ENCODE results near the gene ETNPPL.

ETNPPL gene

GRCh38 chr4:108777388-108777787 is 14.5 kb upstream of the ETNPPL start:
- TF ChIP-seq GATA3 (IDR thresholded peaks at IDR 0.05; ENCODE audit: low read depth, low read length) (no peak), GATA2 (IDR thresholded peaks at IDR 0.05; ENCODE audit: low read depth, low read length) (no peak)

DNA sequence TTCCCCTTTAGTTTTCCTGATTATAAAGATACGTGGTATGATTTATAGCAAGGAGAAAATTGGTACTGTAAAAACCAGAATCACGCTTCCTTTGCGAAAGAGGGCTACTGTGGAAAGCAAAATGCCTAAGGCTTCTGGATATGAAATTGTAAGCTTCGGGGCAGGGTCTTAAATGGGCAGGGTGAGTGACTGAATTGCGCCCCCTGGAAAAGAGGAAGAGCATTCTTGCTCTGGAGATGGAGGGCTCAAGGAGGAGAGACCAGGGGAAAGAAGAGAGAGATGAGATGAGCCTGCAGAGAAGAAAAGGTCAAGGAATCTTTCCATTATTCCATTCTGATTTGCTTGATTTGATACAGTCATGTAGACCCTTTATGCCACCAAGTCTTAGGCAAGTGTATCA is 13.1 kb upstream of the ETNPPL start:
- TF ChIP-seq GATA3 (IDR thresholded peaks at IDR 0.05; ENCODE audit: low read depth, low read length) (no peak), GATA2 (IDR thresholded peaks at IDR 0.05; ENCODE audit: low read depth, low read length) (no peak)

DNA sequence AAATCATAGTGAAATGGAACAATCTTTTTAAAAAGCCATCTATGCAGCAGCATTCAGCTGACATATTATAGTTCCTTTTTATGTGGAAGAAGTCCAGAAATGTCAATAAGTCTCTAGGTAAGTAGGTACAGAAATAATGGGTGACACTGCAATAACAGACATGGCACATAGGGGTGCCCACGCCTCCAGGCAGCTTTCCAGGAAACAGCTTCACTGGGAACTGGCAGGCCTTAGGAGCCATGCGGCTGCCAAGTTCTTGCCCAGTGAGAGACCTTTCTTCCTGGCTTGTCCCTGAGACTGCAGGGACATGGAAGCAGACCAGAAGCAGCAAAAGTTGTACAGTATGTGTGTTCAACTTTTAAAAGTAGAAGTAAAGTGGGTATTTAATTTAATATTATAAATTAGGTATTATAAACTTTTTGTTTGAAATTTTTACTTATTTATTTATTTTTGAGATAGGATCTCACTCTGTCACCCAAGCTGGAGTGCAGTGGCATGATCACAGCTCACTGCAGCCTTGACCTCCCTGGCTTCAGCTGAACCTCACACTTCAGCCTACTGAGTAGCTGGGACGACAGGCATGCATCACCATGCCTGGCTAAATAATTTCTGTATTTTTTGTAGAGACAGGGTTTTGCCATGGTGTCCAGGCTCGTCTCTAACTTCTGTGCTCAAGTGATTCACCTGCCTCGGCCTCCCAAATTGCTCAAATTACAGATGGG is 12.1 kb upstream of the ETNPPL start:
- no peak for TF ChIP-seq GATA2 (IDR thresholded peaks at IDR 0.05; ENCODE audit: low read depth, low read length)
- no peak for TF ChIP-seq GATA3 (IDR thresholded peaks at IDR 0.05; ENCODE audit: low read depth, low read length)

- TF ChIP-seq GATA2 (IDR thresholded peaks at IDR 0.05; ENCODE audit: low read depth, low read length): no peak
- no peak for TF ChIP-seq GATA3 (IDR thresholded peaks at IDR 0.05; ENCODE audit: low read depth, low read length)
Observed at GRCh38 chr4:108772402-108772801, 9.5 kb upstream of the ETNPPL start.

GRCh38 chr4:108766058-108766457 is 3.2 kb upstream of the ETNPPL start:
- TF ChIP-seq GATA2 (IDR thresholded peaks at IDR 0.05; ENCODE audit: low read depth, low read length): no peak
- no peak for TF ChIP-seq GATA3 (IDR thresholded peaks at IDR 0.05; ENCODE audit: low read depth, low read length)

- no peak for TF ChIP-seq GATA3 (IDR thresholded peaks at IDR 0.05; ENCODE audit: low read depth, low read length)
- TF ChIP-seq GATA2 (IDR thresholded peaks at IDR 0.05; ENCODE audit: low read depth, low read length): no peak
Observed at GRCh38 chr4:108763986-108764385, 1.1 kb upstream of the ETNPPL start.

DNA sequence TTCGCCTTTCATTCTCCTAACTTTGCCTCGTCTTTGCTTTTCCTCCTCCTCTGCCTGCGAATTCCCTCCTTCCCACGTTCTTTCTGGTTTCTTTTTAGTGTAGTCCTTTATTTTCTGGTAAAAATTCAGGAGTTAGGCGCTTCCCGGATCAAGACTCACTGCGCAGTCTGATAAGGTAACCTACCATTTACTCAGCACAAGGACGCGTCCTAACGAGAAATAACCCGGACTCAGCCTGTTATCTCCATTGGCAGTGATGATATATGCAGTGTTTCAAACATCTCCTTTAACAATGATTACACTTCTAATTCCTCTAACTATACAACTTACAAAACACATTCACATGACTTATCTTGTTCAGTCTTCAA is 357 bp upstream of the ETNPPL start:
- TF ChIP-seq GATA2 (IDR thresholded peaks at IDR 0.05; ENCODE audit: low read depth, low read length): no peak
- TF ChIP-seq GATA3 (IDR thresholded peaks at IDR 0.05; ENCODE audit: low read depth, low read length): no peak

DNA sequence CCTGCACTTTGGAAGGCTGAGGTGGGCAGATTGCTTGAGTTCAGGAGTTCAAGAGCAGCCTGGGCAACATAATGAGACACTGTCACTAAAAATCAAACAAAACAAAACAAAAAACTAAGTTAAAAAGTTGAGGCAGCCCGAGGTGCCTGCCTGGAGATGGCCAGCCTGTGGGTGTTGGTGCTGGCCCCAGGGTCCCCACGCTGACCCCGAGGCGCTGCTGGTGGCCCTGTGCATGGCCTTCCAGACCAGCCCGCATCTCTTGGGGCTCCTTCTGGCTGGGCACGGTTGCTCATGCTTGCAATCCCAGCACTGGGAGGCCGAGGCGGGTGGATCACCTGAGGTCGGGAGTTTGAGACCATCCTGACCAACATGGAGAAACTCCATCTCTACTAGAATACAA is 4.4 kb downstream of the ETNPPL start:
- TF ChIP-seq GATA3 (IDR thresholded peaks at IDR 0.05; ENCODE audit: low read depth, low read length) (no peak), GATA2 (IDR thresholded peaks at IDR 0.05; ENCODE audit: low read depth, low read length) (no peak)

DNA sequence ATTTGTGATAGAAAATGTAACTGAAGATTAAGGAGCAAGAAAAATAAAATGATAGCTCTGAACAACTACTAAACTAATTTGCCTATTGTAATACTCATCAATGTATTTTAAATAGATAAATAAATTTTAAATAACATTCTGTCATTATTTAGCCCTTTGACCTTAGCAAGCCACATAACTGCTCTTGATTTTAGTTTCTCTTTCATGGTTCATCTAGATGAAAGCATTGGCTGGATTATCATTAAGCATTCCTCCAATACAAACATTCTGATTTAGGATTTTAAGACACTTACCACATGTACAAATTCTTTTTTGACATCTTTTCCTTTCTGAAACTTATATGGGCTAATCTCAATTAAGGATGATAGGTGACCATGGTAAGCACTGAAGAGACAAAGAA is 8.5 kb downstream of the ETNPPL start:
- TF ChIP-seq GATA2 (IDR thresholded peaks at IDR 0.05; ENCODE audit: low read depth, low read length) (no peak), GATA3 (IDR thresholded peaks at IDR 0.05; ENCODE audit: low read depth, low read length) (no peak)

- no peak for TF ChIP-seq GATA3 (IDR thresholded peaks at IDR 0.05; ENCODE audit: low read depth, low read length)
- TF ChIP-seq GATA2 (IDR thresholded peaks at IDR 0.05; ENCODE audit: low read depth, low read length): no peak
Observed at GRCh38 chr4:108751321-108751720, 11.5 kb downstream of the ETNPPL start.

DNA sequence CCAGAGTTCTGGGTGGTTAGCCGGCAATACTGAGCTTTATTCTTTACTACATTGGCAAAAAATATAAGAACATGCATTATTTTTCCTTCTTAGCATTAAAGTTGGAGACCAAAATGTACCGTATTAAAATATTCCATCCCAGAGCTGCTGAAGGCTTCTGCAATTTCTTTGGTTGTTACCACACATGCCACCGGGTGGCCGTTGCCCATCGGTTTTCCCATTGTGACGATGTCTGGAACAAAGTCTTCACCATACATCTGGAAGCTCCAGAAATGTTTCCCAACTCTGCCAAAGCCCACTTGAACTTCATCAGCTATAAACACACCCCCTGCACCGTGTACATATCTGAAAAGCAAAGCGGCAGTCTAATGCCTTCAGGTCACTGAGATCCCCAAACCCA is 13.7 kb downstream of the ETNPPL start:
- TF ChIP-seq GATA2 (IDR thresholded peaks at IDR 0.05; ENCODE audit: low read depth, low read length): no peak
- no peak for TF ChIP-seq GATA3 (IDR thresholded peaks at IDR 0.05; ENCODE audit: low read depth, low read length)

GRCh38 chr4:108746511-108746910 is 16.3 kb downstream of the ETNPPL start:
- TF ChIP-seq GATA3 (IDR thresholded peaks at IDR 0.05; ENCODE audit: low read depth, low read length): no peak

GRCh38 chr4:108744307-108744706 is 18.5 kb downstream of the ETNPPL start:
- TF ChIP-seq GATA2 (IDR thresholded peaks at IDR 0.05; ENCODE audit: low read depth, low read length): no peak
- no peak for TF ChIP-seq GATA3 (IDR thresholded peaks at IDR 0.05; ENCODE audit: low read depth, low read length)

DNA sequence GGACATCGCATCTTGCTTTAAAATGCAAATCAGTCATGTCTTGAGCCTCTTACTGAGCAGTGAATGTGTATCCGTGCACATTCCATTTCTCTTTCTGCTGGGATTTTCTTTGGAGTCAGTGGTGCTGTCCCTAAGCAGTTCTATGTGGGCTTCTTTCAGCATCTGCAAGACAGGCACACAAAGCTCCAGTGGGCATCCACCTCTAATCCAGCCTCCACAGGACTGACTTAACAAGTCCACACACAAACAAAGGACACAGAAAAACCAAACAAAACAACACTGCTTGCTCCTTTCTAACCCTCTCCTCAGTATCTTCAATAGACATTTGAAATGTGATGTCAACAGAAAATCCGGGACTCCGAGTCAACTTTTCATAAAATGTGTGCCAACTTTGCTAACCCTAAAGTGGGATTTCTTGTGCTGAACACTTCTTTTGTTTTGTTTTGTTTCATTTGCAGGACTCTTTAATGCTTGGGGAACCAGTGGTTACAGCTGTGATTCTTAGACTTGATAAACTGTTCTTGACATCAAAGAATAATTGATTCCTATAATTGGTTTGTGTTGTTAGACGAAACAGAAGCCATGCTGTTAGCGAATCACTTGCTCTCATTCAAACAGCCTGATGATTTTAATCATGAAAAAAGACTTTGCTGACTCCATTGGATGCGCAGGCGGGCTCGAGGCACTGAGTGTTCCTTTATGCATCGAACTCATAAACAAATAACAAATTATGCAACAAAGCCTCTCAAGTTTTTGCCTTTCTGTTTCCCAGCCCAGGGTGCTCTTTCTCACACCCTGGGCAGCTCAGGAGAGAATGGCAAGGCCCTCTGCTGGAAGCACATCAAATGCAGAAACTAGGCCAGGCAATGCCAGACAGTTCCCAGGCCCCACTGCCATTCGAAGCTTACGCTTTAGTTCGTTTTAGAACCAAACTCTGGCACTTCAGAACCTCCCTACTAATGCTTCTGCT is 20.1 kb downstream of the ETNPPL start:
- TF ChIP-seq GATA2 (IDR thresholded peaks at IDR 0.05; ENCODE audit: low read depth, low read length): no peak
- no peak for TF ChIP-seq GATA3 (IDR thresholded peaks at IDR 0.05; ENCODE audit: low read depth, low read length)
